ENCODE results near the gene KRT71.

DNA sequence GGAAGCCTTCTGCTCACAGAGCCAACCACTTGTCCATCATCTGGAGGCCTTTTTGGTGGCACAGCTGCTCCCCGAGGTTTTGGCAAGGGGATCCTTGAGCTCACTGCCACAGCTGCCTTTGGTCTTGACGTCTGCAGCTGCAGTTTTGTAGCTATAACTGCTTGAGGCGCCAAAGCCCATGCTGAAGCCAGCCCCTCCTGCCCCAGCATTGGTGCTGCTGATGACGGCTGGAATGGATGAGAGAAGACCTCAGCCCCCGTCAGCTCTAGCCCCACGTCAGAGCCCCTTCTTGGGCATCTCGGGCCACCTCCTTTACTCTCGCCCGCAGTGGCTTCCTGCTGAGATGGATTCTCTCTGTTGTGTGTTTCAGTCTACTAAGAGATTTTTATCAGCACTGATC lies 33.0 kb upstream of the KRT71 start:
- TF ChIP-seq CTCF (IDR thresholded peaks at IDR 0.05; ENCODE audit: low read depth, low read length) (no peak), POLR2A (IDR thresholded peaks at IDR 0.05; ENCODE audit: extremely low read depth, insufficient read length) (no peak), MYC (IDR thresholded peaks at IDR 0.05; ENCODE audit: low read depth, low read length) (no peak)
